Measurements from ENCODE around the gene SHISAL2A. TPM values are rescaled to one million over a fixed set of nuclear protein-coding genes. Genes with fewer than 3 reads are reported as not detected.

SHISAL2A gene
- total RNA-seq, 1 experiment from 2014 or later: 0.90 TPM

DNA sequence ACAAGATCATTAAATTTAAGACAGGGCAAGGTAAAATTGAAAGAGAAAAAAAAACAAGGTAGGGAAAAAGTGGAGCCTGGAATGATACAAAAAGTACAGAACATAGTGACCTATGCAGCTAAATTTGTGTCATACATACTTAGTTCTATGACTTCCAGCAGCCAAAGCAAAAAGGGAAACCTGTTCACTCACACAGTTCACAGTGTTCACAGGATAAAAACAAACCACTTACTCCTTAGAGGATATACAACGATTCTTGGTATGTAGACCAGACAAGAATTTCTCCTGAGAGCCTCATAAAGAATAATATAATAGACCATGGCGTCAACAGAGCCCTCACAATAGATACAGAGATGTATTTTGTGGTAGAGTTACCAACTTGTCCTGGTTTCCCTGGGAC, 37.6 kb downstream of the SHISAL2A start:
- H3K23me2 ChIP-seq (ENCODE audit: insufficient read length, low read depth, low read length, poor library complexity, severe bottlenecking): no peaks in the 10 kb centered on the region
- H2BK120ac ChIP-seq (ENCODE audit: low read depth, low read length, poor library complexity, severe bottlenecking): no peak overlapping the region
- H3K4me2 ChIP-seq (ENCODE audit: insufficient read depth, insufficient read length, low read length): no peak overlapping the region
- no peak overlapping the region for H3K4me3 Mint-ChIP-seq
- no peak overlapping the region for H3K14ac ChIP-seq (ENCODE audit: insufficient read depth, low read length)
- DNase-seq: no peak
- H2AFZ ChIP-seq (ENCODE audit: low read length): no peak overlapping the region
- no peak for TF ChIP-seq CTCF (conservative IDR thresholded peaks at IDR 0.05)
- H2BK5ac ChIP-seq (ENCODE audit: insufficient read length, low read length): no peak overlapping the region
- H3K27me3 ChIP-seq (ENCODE audit: insufficient read depth, low read length): no peaks in the 10 kb centered on the region
- no peak overlapping the region for H3T11ph ChIP-seq (ENCODE audit: low read length)
- H3K18ac ChIP-seq (ENCODE audit: insufficient read length, low read depth, low read length): no peak overlapping the region
- H2BK20ac ChIP-seq (ENCODE audit: low read depth, low read length, poor library complexity, severe bottlenecking): no peak overlapping the region
- H3K23ac ChIP-seq (ENCODE audit: insufficient read length, low read depth, low read length): no peak overlapping the region
- H4K20me1 ChIP-seq (ENCODE audit: control insufficient read depth, insufficient read depth, insufficient read length): no peaks in the 10 kb centered on the region
- no peaks in the 10 kb centered on the region for H3K79me1 ChIP-seq (ENCODE audit: insufficient read depth, low read depth, low read length, poor library complexity, severe bottlenecking)
- no peak overlapping the region for H4K5ac ChIP-seq (ENCODE audit: insufficient read length, low read depth, low read length)
- H3K27ac ChIP-seq (ENCODE audit: insufficient read length, low read depth, low read length): no peak overlapping the region
- H3K4me1 ChIP-seq (ENCODE audit: insufficient read depth, low read length): no peaks in the 10 kb centered on the region; the same call in 1 of the 2 replicates
- no peak overlapping the region for H3K4ac ChIP-seq (ENCODE audit: low read depth, low read length)
- WGBS (ENCODE audit: extremely low coverage, insufficient read length, low lambda C conversion rate): no CpG with 5 or more reads among the region's 2 CpGs
- no peak overlapping the region for H3K27ac Mint-ChIP-seq
- H3K56ac ChIP-seq (ENCODE audit: insufficient read length, low read depth, low read length): no peak overlapping the region
- H4K8ac ChIP-seq (replicated peaks; ENCODE audit: insufficient read length, low read depth, low read length): no peak overlapping the region
- H3K27me3 Mint-ChIP-seq (ENCODE audit: low read depth): no peaks in the 10 kb centered on the region
- no peaks in the 10 kb centered on the region for H3K79me2 ChIP-seq (ENCODE audit: insufficient read depth, low read length)
- H3K9me3 Mint-ChIP-seq: no peaks in the 10 kb centered on the region
- H3K4me1 Mint-ChIP-seq: peaks cover 20 to 21% of the 10 kb centered on the region in 2 experiments
- no peaks in the 10 kb centered on the region for H3K9me3 ChIP-seq (ENCODE audit: control insufficient read depth, low read depth, low read length)
- H2AK5ac ChIP-seq (ENCODE audit: insufficient read length, low read length): no peak overlapping the region
- H2BK15ac ChIP-seq (ENCODE audit: low read depth, low read length): no peak overlapping the region
- H4K91ac ChIP-seq (ENCODE audit: insufficient read length, low read depth, low read length): no peak overlapping the region
- no peak overlapping the region for H2BK12ac ChIP-seq (ENCODE audit: insufficient read length, low read depth, low read length)
- H3K36me3 Mint-ChIP-seq (ENCODE audit: insufficient read depth in 1 of 3, low read depth in 3 of 3): peaks cover 0 to 1% (median 0%) of the 10 kb centered on the region in 3 experiments; a peak in 1 of 7 replicates
- no peak overlapping the region for H3K9ac ChIP-seq (ENCODE audit: extremely low read depth, insufficient read length, low read length)

Data from H9 (cell line).